ENCODE data around the gene PSKH1.
"Not testable (repeated sequence)": the region's sequence is repeated elsewhere in the genome, so short reads cannot be mapped to it uniquely, and the experiment has no call there.

Gene PSKH1

GRCh38 chr16:67964477-67965131, 71.5 kb downstream of the PSKH1 start:
- DNase-seq = no peak

GRCh38 chr16:67965668-67966548, 72.9 kb downstream of the PSKH1 start:
- DNase-seq = no peak

DNA sequence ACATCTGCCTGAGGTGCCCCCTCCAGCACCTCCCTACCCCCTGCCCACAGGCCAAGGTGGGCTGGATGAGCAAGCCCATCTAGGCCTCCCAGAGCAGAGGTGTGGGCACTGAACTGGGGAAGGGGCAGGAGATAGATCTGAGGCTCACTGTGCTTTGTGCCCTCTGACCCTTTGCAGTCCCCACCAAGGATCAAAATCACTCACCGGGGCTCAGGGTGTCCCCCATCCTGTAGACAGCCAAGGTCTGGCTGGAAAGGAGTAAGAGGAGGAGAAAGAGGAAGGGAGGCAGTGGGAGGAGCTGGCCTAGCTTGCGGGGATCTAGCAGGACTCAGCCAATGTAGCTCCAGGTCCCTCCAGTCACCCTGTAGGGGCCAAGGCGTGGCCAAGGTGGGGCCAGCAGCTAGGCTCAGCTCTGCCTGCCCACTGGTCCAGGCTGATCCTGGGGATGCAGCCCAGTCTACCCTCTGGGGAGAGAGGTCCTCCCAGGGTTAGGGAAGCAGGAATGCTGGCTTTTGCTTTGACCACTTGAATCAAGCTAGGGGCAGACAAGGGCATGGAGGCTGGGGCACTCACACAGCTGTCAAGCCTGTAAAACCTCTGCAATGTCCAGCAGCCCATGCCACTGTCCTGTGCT, 73.6 kb downstream of the PSKH1 start:
- no peak for DNase-seq

- no peak for DNase-seq
Measured at GRCh38 chr16:67967183-67967957, 74.3 kb downstream of the PSKH1 start.

GRCh38 chr16:67967958-67968399, 74.9 kb downstream of the PSKH1 start:
- DNase-seq = no peak

GRCh38 chr16:67968400-67969253, 75.6 kb downstream of the PSKH1 start, which contains the start of gene SLC12A4:
SLC12A4 (minus strand) TSS chr16:67968637; CDS start chr16:67968553, 84 bp downstream.
- DNase-seq = peak; percentile 13

- DNase-seq = peak; percentile 8
Measured at GRCh38 chr16:67969254-67970039, 76.4 kb downstream of the PSKH1 start.

DNA sequence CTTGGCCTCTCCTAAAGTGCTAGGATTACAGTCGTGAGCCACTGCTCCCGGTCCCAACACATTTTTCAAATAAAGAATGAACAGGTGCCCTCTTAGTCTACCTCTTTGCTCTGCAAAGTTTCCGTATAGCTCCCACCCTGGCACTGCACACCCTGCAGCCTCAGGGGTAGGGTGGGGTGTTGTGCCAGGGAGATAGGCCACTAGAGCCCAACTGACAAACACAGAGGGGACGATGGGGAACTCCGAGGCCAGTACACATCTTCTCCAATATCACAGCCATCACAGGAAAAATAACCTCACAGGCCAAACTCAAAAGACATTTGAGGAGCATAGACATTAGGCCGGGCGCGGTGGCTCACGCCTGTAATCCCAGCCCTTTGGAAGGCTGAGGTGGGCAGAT, 78.1 kb downstream of the PSKH1 start:
- no peak for DNase-seq

DNA sequence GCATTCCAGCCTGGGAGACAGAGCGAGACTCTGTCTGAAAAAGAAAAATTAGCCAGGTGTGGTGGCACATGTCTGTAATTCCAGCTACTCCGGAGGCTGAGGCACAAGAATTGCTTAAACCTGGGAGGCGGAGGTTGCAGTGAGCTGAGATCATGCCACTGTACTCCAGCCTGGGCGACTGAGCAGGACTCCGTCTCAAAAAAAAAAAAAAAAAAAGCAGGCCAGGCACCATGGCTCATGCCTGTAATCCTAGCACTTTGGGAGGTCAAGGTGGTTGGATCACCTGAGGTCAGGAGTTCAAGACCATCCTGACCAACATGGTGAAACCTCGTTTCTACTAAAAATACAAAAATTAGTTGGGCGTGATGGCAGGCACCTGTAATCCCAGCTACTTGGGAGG, 79.2 kb downstream of the PSKH1 start:
- not testable (repeated sequence) for DNase-seq

- DNase-seq = no peak
Measured at GRCh38 chr16:67975321-67976105, 82.5 kb downstream of the PSKH1 start.

DNA sequence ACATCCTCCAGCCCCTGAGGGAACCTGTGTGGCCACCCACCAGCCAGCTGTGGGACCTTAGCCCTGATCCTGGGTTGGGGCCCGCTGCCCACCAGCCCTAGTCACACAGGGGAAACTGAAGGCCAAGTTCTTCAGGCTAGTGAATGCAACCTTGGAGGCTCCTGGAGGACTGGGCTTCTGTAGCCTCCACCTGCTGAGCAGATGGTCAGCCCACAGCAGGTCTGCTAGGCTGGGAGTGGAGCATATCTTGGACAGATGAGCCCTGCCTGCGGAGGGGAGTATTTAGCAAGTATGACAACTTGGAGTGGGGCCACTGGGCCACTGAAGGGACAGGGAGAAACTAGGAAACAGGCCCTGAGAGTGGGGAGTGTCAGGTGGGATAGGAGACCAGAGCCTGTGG, 83.2 kb downstream of the PSKH1 start:
- DNase-seq = no peak

DNA sequence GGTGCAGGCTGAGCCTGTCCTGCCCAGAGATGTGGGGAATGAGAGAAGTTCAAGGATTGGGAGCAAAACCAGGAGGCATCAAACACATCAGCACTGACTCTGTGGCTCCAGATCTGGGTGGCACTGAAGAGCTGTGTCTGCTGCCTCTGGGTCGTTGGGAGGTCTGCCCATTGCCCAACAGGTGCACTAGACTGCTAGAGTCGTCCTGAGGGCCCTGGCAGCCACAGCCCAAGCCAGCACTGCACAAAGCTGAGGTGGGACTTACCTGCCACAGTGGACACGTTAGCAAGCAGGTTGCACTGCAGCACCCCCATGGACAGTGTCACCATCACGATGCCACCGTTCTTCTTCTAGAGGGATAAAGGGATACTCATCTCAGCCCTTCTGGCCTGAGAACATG, 84.0 kb downstream of the PSKH1 start:
- DNase-seq = no peak

DNA sequence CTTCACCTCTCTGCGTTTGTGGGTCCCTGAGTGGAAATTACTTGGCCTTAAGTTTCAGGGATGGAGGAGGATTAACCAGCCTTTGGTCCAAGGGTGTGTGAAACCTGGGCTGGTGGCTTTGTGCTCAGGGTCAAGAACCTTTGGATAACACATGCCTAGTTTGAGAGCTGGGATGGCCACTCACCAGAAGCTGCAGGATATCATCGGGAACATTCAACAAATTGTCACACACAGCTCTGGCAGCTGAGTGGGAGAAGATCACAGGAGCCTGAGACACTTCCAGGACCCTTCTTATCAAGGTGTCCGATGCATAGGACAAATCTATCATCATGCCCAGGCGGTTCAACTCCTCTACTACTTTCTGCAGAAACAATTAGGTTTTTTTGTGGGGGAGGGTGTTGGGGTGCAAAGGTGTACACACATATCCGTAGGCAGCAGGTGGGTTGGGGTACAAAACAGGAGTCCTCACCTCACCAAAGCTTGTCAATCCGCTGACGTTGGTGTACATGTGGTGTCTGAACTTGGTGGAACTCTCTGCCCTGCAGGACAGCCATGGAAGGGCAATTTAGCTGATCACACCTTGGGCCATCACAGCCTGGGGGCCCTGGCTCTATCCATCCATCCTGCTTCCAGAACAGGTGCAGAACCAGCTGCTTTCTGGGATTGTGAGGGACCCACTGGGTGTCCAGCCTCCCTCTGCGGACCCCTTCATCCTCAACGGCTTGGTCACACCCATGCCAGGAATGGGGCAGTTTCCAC, 84.6 kb downstream of the PSKH1 start:
- no peak for DNase-seq
